RWPE1 (cell line): Measurements from ENCODE around the gene WDR7.
A peak's percentile ranks its signal among the peaks of the same experiment; 100 is the strongest.

Experiments
- CTCF ChIA-PET: fragments of 350-600 bp; sonication (Branson Sonifier 250); formaldehyde crosslinking; extraction: SDS; loops from one replicate; lab custom pipeline; 2021; lab: Yijun Ruan, JAX
- POLR2A ChIA-PET: fragments of 400-600 bp; formaldehyde crosslinking; extraction: SDS; loops from one replicate; lab custom pipeline; 2020; ENCODE audit warnings: antibody characterized with exemption; ENCODE audit not compliant: low non-redundant PET; lab: Yijun Ruan, JAX
- DNase-seq: peaks from one replicate; pipeline ENCODE4 v3.0.0; 2012; ENCODE audit warnings: low spot score
- H3K27ac ChIP-seq: fragments of 450-650 bp; 2 replicates; pipeline ENCODE4 v1.5.1; 2017
- CTCF ChIP-seq: fragments of 450-650 bp; conservative IDR thresholded peaks from 2 replicates; pipeline ENCODE4 v1.5.1; 2017; ENCODE audit warnings: low read depth, mild to moderate bottlenecking

WDR7 gene

GRCh38 chr18:56741685-56742084 lies 90.5 kb downstream of the WDR7 start:
- ChIA-PET POLR2A (no interaction called here), CTCF (no interaction called here)
- no peak for DNase-seq
- no peak overlapping the region for H3K27ac ChIP-seq
- no peak for TF ChIP-seq CTCF

GRCh38 chr18:56743115-56743514 lies 92.0 kb downstream of the WDR7 start:
- H3K27ac ChIP-seq: no peak overlapping the region
- TF ChIP-seq CTCF: no peak
- ChIA-PET POLR2A (no interaction called here), CTCF (no interaction called here)
- DNase-seq: no peak

GRCh38 chr18:56747032-56747658 lies 96.0 kb downstream of the WDR7 start:
- POLR2A ChIA-PET: no interaction called here
- H3K27ac ChIP-seq: no peak overlapping the region
- TF ChIP-seq CTCF: no peak
- CTCF ChIA-PET: interaction anchor here (0.7 kb wide), 1 partner anchor 131 kb away, joined by 4 read pairs; no protein-coding TSS in a partner anchor
- no peak for DNase-seq

- no peak overlapping the region for H3K27ac ChIP-seq
- ChIA-PET POLR2A (no interaction called here), CTCF (interaction anchor here (0.7 kb wide), 1 partner anchor 132 kb away, joined by 4 read pairs; no protein-coding TSS in a partner anchor)
- no peak for DNase-seq
- TF ChIP-seq CTCF: no peak
Observed at GRCh38 chr18:56747857-56748256, 96.7 kb downstream of the WDR7 start.

DNA sequence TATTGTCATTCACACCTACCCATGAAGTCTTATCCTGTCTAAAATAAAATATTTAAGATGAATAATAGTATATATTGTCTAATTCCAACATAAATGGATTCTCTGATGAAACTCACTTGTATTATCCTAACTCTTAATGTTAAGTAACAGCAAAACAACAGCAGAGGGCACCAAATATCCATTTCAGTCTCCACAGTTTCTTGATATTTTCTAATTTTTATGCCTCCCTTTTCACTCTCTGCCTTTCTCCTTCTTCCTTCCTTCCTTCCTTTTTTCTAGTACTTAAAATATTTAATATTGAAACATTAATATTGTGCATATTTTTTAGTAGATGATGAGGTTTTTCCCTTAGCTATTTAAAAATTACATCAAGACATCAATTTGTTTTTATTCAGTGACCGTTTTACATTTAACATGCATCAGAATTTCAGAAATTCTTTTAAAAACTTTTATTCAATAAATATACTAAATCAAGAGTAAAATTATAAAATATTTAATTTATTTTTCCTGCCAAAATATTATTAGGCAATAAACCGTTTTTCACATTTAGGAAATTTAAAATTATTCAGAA lies 97.6 kb downstream of the WDR7 start:
- CTCF ChIA-PET: no interaction called here
- POLR2A ChIA-PET: no interaction called here

GRCh38 chr18:56756966-56757365 lies 105.8 kb downstream of the WDR7 start:
- POLR2A ChIA-PET: no interaction called here
- H3K27ac ChIP-seq: no peak overlapping the region
- no peak for TF ChIP-seq CTCF
- no peak for DNase-seq
- CTCF ChIA-PET: no interaction called here

More for the DNA sequence above, 97.6 kb downstream of the WDR7 start:
- peak; percentile 8 for DNase-seq
- H3K27ac ChIP-seq: no peak overlapping the region
- TF ChIP-seq CTCF: peak; percentile 65
